Duodenal mucosa (tissue), 2 donors: ENCODE results near the gene PTPRN2.
"Not testable (repeated sequence)": the region's sequence is repeated elsewhere in the genome, so short reads cannot be mapped to it uniquely, and the experiment has no call there.

Experiments used
- H3K27ac ChIP-seq: one replicate; pipeline ENCODE4 v1.7.0; 2013; ENCODE audit warnings: low read depth, low read length
- H3K27me3 ChIP-seq, 2 donors: one replicate each; pipeline ENCODE4 v1.7.0; 2013; ENCODE audit warnings: low read length in 2 of 2, control low read depth in 1 of 2; ENCODE audit not compliant: insufficient read depth in 2 of 2, control insufficient read depth in 1 of 2
- H3K36me3 ChIP-seq, 2 donors: one replicate each; pipeline ENCODE4 v1.7.0; 2013; ENCODE audit warnings: low read length in 2 of 2, control low read depth in 1 of 2; ENCODE audit not compliant: insufficient read depth in 2 of 2, control insufficient read depth in 1 of 2
- H3K4me1 ChIP-seq, 2 donors: one replicate each; pipeline ENCODE4 v1.7.0; 2013; ENCODE audit warnings: low read length in 2 of 2, control low read depth in 1 of 2; ENCODE audit not compliant: insufficient read depth in 2 of 2, control insufficient read depth in 1 of 2
- H3K4me3 ChIP-seq, 2 donors: one replicate each; pipeline ENCODE4 v1.7.0; 2013; ENCODE audit warnings: low read length in 2 of 2, low read depth in 1 of 2
- H3K9ac ChIP-seq, 2 donors: one replicate each; pipeline ENCODE4 v1.7.0; 2013; ENCODE audit warnings: low read length in 2 of 2, low read depth in 1 of 2
- H3K9me3 ChIP-seq, 2 donors: one replicate each; pipeline ENCODE4 v1.7.0; 2013; ENCODE audit warnings: low read length in 2 of 2, control low read depth in 1 of 2; ENCODE audit not compliant: control insufficient read depth in 1 of 2

PTPRN2 gene

GRCh38 chr7:158386355-158386618, 201.3 kb downstream of the PTPRN2 start:
- H3K27ac ChIP-seq, result no peak overlapping the region
- H3K9ac ChIP-seq, result no peak overlapping the region
- H3K4me1 ChIP-seq, result no peaks in the 10 kb centered on the region
- no peak overlapping the region for H3K4me3 ChIP-seq
- no peaks in the 10 kb centered on the region for H3K9me3 ChIP-seq
- no peaks in the 10 kb centered on the region for H3K36me3 ChIP-seq
- no peaks in the 10 kb centered on the region for H3K27me3 ChIP-seq

GRCh38 chr7:158385496-158386354, 201.9 kb downstream of the PTPRN2 start:
- H3K4me3 ChIP-seq, H3K4me1 ChIP-seq, H3K27ac ChIP-seq, H3K9me3 ChIP-seq, H3K27me3 ChIP-seq, H3K9ac ChIP-seq, H3K36me3 ChIP-seq: not testable (repeated sequence)

DNA sequence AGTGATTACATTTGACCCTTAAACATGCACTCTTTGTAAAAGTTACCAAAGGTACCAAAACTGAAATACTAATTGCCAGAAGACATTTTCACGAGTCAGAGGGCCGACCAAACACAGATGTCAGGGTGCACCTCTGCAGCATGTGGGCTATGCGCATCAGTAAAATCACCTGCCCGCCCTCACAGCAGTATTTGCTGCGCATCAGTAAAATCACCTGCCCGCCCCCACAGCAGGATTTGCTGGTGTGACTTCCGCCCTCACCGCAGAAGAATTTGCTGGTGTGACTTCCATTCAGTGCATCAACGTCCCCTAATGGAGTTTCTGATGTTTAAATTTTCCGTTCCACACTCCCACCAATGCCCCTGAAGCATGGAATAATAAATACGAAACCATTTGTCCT, 202.9 kb downstream of the PTPRN2 start:
- H3K4me1 ChIP-seq, result no peaks in the 10 kb centered on the region
- H3K36me3 ChIP-seq, result no peaks in the 10 kb centered on the region
- no peaks in the 10 kb centered on the region for H3K9me3 ChIP-seq
- no peak overlapping the region for H3K4me3 ChIP-seq
- no peak overlapping the region for H3K27ac ChIP-seq
- no peaks in the 10 kb centered on the region for H3K27me3 ChIP-seq
- no peak overlapping the region for H3K9ac ChIP-seq

DNA sequence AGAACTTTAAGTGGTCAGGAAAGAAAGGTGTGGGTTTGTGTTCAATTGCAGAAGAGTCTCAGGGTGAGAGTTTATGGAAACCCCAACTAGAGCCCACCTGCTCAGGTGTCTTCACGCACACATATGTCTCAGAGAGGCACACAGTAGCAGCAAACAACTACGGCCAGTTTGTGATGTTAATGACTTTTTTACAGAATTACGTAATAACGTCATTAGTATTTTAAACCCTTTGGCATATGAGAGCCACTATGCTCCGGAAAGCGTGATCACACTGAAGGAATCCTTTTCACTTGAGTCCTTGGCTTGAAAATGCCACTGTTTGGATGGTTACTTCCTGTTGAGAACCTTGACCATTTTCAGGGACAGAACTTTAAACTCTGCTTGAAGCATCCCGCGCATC, 204.0 kb downstream of the PTPRN2 start:
- H3K27me3 ChIP-seq, result no peaks in the 10 kb centered on the region
- H3K9me3 ChIP-seq, result no peaks in the 10 kb centered on the region
- H3K27ac ChIP-seq, result no peak overlapping the region
- H3K9ac ChIP-seq, result no peak overlapping the region
- no peaks in the 10 kb centered on the region for H3K4me1 ChIP-seq
- no peaks in the 10 kb centered on the region for H3K36me3 ChIP-seq
- H3K4me3 ChIP-seq, result no peak overlapping the region

DNA sequence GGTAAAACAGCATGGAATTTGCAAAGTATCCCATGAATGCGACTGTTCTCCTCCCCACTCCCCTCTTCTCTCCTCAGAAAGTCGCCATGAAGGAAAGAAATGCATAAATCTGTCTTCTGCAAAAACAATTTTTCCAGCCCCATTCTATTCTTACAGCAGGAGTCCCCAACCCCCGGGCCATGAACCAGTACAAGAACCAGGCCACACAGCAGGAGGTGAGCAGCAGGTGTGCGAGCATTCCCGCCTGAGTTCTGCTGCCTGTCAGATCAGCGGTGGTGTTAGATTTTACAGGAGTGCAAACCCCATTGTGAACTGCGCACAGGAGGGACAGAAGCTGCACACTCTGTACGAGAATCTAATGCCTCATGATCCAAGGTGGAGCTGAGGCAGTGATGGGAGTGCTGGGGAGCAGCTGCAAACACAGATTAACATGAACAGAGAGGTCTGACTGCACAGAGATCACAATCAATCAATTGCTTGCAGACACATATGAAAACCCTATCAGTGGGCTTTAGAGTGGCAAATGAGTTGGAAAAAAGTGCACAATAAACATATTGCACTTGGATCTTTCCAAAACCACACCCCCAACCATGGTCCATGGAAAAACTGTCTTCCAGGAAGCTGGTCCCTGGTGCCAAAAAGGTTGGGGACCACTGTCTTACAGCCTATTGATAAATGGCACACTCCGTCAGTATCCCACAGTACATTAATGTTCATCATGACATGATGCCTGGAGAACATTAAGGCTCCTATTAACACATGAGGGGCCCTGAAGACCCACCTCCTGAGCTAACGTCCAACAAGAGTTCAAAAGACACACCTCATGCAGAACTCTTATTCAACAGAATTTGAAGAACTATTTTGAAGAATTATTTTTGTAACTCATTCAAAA, 205.0 kb downstream of the PTPRN2 start:
- Histone ChIP-seq H3K9me3 (no peaks in the 10 kb centered on the region), H3K9ac (no peak overlapping the region), H3K4me1 (no peaks in the 10 kb centered on the region), H3K36me3 (no peaks in the 10 kb centered on the region), H3K4me3 (no peak overlapping the region), H3K27ac (no peak overlapping the region), H3K27me3 (no peaks in the 10 kb centered on the region)

DNA sequence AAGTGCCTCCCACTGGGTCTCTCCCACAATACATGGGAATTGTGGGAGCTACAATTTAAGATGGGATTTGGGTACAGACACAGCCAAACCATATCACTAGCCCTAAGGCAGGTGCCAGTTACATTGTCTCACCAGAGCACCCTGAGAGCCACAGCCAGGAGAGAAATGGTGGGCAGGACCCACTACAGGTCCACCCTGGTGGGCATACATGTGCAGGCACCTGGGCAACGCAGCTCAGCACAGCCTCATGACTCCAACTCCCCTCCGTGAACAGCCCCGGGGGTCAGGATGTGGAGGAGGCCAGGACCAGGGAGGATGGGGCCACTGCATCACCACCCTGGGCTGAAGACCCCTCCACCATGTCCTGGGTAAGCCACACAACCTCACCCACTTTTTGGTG, 205.7 kb downstream of the PTPRN2 start:
- Histone ChIP-seq H3K9ac (no peak overlapping the region), H3K4me1 (no peaks in the 10 kb centered on the region), H3K27me3 (no peaks in the 10 kb centered on the region), H3K27ac (no peak overlapping the region), H3K4me3 (no peak overlapping the region), H3K36me3 (no peaks in the 10 kb centered on the region), H3K9me3 (no peaks in the 10 kb centered on the region)

DNA sequence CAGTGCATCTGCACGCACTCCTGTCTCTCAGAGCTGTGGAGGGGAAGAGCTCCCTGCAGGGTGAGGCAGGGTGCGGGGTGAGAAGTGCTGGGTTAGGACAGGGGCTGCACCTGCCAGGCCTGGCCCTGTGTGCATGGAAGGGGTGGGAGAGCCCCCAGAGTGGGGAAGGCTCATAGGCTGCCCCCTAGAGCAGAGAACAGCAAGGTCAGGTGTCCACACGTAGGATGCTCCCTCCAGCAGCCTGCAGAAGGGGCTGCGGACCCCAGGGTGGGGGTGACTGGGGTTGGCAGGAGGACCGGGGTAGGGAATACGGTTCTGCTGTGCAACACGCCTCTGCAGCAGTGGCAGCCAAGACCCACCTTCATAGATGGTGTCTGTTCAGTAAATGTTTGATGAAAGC, 208.6 kb downstream of the PTPRN2 start:
- Histone ChIP-seq H3K9ac (no peak overlapping the region), H3K27ac (no peak overlapping the region), H3K4me3 (no peak overlapping the region), H3K36me3 (no peaks in the 10 kb centered on the region), H3K9me3 (no peaks in the 10 kb centered on the region), H3K27me3 (no peaks in the 10 kb centered on the region), H3K4me1 (no peaks in the 10 kb centered on the region)

GRCh38 chr7:158377800-158378623, 209.6 kb downstream of the PTPRN2 start:
- H3K9me3 ChIP-seq, result no peaks in the 10 kb centered on the region
- no peaks in the 10 kb centered on the region for H3K27me3 ChIP-seq
- no peak overlapping the region for H3K9ac ChIP-seq
- no peak overlapping the region for H3K4me3 ChIP-seq
- H3K36me3 ChIP-seq, result no peaks in the 10 kb centered on the region
- H3K27ac ChIP-seq, result no peak overlapping the region
- no peaks in the 10 kb centered on the region for H3K4me1 ChIP-seq

- not testable (repeated sequence) for H3K36me3 ChIP-seq, H3K27ac ChIP-seq, H3K4me3 ChIP-seq, H3K27me3 ChIP-seq, H3K9me3 ChIP-seq, H3K9ac ChIP-seq, H3K4me1 ChIP-seq
These were observed 210.8 kb downstream of the PTPRN2 start for GRCh38 chr7:158376839-158377186.
